ENCODE data around the gene HPCAL1.

The HPCAL1 gene

DNA sequence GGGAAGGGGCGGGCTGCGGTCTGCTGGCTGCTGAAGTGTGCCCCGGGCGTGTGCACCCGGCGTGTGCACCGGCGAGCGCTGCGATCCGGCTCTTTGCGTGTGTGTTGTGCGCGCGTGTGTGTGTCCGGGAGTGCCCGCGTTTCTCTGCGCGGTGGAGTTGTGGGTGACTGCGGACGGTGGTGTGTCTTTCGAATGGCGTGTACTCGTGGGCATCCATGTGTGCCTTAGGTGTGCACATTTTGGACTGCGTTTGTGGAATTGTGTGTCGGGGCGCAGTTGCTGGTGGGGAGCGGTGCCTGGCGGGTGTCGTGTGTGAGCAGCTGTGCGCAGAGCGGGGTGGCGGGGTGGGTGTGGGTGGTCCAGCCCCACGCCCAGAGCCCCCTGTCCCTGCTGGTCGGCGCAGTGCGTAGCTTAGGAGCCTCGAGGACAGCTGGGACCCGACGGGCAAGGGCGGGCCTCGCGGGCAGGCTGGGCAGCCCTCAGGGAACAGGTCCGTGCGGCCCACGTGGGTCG lies 533 bp downstream of the HPCAL1 start:
- peak in 1 of 2 donors; percentile 10 for DNase-seq (ENCODE audit: low read depth in 1 of 2, low spot score in 1 of 2)

DNA sequence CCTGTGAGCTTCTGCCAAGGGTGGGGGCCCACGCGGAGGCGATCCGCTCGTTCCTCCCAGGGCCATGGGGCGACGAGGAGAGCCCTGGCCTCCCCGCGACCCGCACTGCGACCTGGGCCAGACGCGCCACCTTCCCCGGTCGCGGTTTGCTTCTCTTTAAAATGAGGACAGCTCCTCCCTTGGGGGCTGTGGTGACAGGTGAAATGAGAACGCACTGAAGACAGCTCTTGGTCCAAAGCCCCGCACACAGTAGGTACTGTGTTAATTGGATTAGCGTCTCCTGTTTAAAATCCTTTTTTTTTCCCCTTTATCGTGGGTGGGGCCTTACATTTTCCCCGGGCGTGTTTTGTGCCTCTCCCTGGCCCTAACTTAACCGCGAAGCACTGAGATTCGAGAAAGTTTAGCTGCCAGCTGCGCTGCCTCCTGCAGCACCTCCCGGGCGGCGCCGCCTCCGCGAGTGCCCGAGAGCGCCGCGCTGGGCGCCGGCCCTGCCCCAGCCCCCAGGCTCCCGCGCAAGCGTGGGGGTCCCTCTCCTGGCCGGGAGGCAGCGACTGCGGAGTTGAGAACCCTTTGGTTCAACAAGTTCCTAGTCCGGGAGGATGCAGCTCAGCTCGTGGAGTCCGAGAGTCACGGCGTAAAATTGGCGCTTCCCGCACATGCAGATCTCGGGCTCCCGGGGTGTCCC lies 1.1 kb downstream of the HPCAL1 start:
- DNase-seq (ENCODE audit: low read depth in 1 of 2, low spot score in 1 of 2) = no peak

DNA sequence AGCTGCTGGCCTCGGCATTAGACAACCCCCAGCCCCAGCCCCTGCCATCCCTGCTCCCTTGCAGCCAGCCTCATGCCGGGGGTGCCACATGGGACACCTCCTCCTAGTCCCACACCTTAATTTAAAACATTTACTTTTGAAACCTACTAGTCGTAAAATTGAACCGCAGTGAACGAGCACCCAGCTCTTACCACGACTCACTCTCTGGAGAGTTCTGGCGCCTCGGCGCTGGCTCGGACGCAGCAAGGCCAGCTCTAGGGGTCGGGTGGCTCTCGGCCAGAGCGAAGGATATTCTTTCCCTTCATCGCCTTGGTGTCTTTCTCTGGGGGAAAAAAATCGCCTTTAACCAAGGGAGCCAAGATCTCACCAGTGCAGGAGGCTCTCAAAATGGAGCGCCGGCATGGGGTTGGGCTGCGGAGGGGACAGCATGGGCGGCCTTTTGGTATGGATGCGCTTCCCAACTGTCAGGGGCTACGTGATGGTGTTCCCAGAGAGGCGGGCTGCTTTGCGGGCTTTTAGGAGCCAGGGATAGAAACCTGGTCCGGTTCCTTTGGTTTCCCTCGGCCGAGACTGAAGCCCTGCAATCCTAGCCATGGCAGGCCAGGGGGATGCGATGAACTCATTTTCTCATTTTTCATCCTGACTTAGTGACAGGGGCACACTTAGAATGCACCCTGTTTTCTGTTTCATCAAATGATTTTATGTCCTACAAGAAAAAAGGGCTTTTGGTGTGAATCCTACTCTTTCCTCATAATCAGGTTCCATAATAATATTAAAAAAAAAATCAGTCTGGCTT lies 2.0 kb downstream of the HPCAL1 start:
- no peak for DNase-seq (ENCODE audit: low read depth in 1 of 2, low spot score in 1 of 2)

DNA sequence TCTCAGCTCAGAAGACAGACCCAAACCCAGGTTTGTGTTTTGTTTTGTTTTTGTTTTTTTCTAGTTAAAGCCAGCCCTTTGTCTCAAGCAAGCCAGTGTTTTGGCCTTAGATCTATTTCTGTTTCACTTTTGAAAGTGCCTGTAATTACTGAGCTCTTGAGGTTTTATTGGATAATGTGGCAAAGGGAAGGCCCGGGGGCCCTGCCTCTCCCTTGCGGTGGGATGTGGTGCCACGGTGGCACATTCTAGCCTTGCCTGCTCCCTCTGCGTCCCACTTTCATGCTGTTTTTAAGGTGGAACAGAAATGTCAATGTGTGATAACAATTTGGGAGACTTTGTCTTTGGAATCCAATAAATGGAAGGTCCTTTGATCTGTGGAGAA lies 2.5 kb downstream of the HPCAL1 start:
- DNase-seq (ENCODE audit: low read depth in 1 of 2, low spot score in 1 of 2) = no peak

DNA sequence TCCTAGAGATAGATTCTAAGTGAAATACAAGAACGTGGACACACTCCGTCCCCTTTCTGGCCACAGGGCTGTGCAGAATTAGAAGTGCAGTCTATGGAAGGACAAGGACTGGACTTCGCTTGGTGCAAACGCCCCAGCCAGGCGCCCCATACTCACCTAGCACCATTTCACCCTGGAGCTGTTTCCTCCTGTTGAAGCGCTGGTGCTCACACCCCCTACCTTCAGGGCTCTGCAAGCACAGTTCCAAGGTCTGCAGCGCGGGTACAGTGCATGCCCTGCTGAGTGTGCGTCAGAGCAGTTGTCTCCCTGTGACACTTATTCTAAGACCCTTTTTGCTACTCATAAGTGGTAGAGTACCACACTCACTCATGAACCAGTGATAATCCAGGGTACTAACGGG lies 3.0 kb downstream of the HPCAL1 start:
- DNase-seq (ENCODE audit: low read depth in 1 of 2, low spot score in 1 of 2) = no peak

DNA sequence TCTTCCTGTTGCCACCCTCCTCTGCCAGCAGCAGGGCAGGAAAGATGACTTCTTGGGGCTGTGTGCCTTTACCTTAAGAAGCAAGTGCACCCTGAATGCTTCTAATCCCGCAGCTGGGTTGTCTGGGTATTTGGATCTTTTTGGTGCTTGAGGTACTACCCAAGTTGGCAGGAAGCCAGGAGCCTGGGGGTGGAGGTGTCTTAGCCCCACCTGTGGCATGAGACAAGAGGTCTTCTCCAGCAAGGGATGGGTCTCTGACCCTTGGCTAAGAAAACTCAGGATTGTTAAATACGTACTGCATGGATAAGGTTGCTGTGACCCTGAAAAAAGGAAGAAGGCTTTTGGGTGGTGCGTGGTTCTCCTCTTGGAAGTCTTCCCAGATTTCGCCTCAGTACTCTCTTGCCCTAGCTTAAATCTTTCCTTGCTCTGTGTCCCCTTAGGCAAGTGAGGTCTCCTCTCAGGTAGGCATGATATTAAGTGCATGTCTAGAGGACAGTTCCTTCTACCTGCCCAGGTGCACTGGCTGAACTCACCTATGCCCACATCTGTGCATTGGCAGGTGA lies 4.3 kb downstream of the HPCAL1 start:
- DNase-seq (ENCODE audit: low read depth in 1 of 2, low spot score in 1 of 2) = no peak

DNA sequence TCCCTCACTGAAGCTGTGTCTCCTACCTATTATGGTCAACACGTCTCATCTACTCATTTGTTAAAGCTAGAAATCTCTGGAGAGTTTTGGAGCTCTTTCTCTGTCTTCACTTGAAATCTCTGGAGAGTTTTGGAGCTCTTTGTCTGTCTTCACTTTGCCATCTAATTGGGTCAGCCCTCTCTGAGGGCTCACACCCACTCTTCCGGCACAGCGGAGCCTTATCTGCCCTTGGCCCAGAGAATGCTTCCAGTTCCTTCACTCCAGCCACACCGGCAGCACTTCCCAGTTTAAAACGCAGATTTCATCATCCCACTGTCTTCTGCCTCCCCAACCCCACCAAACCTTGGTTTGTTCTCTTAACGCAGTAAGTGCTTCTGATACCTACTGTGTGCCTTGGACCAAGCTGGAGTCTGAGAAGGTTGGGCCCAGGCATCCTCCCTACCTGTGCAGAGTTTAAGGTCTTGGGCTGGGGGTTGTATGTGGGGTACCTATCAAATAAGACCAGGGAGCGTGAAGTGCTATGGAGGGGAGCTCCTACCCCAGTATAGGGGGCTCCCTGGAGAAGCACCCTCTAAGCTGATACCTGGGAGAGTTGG lies 5.0 kb downstream of the HPCAL1 start:
- DNase-seq (ENCODE audit: low read depth in 1 of 2, low spot score in 1 of 2) = no peak

DNA sequence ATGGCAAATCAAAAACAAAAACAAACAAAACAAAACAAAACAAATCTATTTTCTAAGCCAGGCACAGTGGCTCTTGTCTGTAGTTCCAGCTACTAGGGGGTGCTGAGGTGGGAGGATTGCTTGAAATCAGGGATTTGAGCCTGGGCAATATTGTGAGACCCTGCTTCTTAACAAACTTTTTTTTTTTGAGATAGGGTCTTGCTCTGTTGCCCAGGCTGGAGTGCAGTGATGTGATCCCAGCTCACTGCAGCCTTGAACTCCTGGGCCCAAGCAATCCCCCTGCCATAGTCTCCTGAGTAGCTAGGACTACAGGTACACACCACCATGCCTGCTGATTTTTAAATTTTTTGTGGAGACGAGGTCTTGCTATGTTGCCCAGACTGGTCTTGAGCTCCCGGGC lies 6.2 kb downstream of the HPCAL1 start:
- DNase-seq (ENCODE audit: low read depth in 1 of 2, low spot score in 1 of 2) = no peak

DNA sequence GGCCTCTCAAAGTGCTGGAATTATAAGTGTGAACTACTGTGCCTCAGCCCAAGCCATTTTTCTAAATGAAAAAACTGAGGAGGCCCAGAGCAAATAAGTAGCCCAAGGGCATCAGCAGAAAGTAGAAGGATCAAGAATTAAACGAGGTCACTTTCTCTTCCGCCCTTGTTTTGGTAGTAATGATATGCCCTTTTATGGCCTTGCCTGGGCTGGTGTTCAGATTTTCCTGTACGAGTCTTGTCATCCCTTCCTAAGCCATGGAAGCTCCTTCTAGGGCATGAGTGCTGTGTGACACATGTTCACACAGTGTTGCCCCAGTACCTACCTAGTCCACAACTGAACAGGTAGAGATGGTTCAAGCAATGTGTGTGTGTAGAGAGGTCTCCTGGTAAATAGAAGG lies 6.6 kb downstream of the HPCAL1 start:
- DNase-seq (ENCODE audit: low read depth in 1 of 2, low spot score in 1 of 2) = no peak

DNA sequence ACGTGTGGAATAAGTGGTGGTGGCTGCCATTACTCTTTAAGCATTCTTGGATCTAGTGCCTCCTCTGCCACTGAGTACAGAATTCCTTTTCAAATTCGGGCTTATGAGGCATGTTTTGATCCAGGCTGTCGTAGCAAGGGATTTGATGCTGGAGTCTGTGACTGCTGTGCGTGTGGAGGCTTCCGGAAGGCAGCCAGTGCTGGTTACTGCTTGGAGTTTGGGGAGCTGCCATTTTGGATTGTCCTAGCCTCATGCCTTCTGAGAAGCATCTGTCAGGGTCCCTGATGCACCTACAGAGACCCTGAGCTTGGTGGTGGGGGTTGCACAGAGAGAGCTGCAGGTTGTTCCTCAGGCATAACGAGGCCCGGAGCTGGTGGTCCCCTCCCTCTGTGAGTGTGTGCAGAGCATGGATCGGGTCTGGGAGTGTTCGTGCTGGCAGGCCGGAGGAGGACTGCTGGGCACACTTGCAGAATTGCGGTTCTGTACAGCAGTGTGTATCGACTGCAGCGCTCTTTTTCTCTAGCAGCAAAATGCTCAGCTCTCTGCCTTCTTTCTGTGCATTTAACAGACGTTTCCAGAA lies 7.7 kb downstream of the HPCAL1 start:
- no peak for DNase-seq (ENCODE audit: low read depth in 1 of 2, low spot score in 1 of 2)

DNA sequence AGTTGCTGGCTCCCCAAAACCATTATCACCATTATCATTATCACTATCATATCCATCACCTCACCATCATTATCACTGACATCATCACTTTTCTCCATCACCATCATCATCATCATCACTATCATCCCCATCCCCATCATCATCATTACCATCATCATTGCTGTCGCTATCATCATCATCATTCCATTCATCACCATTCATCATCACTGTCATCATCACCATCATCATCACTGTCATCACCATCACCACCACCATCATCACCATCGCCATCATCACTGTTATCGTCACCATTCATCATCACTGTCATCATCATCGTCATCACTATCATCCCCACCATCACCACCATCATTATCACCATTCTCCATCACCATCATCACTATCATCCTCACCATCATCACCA lies 9.0 kb downstream of the HPCAL1 start:
- no peak for DNase-seq (ENCODE audit: low read depth in 1 of 2, low spot score in 1 of 2)

DNA sequence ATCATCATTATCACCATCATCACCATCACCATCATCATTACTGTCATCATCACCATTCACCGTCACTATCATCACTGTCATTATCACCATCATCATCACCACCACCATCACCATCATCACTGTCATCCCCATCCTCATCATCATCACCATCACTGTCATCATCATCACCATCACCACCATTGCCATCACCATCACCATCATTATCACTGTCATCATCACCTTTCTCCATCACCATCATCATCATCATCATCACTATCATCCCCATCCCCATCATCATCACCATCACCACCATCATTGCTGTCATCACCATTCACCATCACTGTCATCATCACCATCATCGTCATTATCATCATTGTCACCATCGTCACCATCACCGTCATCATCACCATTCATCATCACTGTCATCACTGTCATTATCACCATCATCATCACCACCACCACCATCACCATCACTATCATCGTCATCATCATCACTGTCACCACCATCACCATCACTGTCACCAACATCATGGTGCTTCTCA lies 9.8 kb downstream of the HPCAL1 start:
- no peak for DNase-seq (ENCODE audit: low read depth in 1 of 2, low spot score in 1 of 2)

DNA sequence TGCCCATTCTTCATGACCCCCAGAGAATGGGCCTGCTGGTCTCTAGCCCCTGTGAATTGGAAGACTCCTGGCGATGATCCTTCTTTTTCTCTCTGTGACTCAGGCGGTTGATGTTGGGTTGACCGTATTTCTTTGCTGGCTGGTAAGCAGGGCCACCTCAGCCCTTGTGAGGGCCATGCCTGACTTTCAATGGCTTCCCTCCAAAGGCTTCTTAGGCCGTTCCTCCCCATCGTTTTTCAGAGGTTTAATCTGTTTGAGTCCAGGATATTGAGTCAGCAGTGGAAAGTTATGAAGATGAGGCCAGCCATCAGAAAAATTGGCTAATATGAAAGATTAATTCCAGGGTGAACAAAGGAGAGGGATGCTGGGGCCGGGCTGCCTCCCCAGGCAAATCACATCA lies 13.6 kb downstream of the HPCAL1 start:
- no peak for DNase-seq (ENCODE audit: low read depth in 1 of 2, low spot score in 1 of 2)

DNA sequence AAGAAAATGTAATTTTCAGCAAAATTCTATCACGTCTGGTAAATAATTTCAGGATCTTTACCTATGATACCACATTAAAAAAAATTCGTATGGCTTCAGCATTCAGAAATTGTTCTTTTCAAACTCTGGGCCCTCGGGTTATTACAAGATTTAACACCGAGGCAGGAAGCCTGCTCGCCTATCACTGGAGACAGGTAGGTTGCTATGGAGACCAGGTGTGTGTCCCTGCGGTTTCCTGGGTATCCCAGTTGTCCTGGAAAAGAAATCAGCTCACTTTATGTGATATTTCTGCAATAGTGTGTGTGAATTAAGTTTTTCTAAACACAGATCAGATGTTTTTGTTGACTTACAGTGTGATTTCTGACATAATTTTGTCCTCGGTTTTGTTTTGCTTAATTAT lies 14.2 kb downstream of the HPCAL1 start:
- no peak for DNase-seq (ENCODE audit: low read depth in 1 of 2, low spot score in 1 of 2)

DNA sequence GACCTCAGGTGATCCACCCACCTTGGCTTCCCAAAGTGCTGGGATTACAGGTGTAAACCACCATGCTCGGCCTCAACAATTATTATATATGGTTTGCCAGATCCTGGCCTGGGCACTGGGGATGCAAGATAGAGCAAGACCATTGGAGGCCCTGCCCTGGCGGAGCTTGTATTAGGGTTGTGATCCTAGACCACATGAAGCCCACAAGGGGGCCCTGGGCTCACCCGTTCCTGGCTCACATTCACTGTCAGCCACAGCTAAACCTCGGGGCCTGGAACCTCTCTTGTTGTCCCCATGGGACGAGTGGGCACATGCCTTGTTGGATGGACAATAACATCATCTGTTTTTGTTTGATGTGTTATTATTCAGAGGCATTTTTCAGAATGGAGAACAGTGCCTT lies 14.9 kb downstream of the HPCAL1 start:
- no peak for DNase-seq (ENCODE audit: low read depth in 1 of 2, low spot score in 1 of 2)

DNA sequence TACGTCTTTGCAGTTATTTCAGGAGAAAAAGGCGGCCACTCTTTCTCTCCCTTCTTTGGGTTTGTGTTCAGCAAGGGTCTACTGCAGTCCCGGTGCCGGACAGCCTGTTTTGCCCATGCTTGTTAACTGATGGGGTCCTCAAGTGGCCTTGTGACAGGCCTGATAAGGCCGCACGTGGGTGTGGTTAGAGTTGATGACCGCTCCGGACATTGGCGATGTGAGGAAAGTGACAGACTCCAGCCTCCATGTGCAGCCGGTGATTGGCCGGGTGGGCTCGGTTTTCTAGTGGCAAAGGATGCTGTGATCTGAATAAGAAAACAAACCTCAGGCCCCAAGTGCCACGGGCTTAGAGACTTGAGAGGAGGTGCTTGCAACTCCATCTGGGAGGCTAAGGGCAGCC lies 15.6 kb downstream of the HPCAL1 start:
- DNase-seq (ENCODE audit: low read depth in 1 of 2, low spot score in 1 of 2) = no peak

DNA sequence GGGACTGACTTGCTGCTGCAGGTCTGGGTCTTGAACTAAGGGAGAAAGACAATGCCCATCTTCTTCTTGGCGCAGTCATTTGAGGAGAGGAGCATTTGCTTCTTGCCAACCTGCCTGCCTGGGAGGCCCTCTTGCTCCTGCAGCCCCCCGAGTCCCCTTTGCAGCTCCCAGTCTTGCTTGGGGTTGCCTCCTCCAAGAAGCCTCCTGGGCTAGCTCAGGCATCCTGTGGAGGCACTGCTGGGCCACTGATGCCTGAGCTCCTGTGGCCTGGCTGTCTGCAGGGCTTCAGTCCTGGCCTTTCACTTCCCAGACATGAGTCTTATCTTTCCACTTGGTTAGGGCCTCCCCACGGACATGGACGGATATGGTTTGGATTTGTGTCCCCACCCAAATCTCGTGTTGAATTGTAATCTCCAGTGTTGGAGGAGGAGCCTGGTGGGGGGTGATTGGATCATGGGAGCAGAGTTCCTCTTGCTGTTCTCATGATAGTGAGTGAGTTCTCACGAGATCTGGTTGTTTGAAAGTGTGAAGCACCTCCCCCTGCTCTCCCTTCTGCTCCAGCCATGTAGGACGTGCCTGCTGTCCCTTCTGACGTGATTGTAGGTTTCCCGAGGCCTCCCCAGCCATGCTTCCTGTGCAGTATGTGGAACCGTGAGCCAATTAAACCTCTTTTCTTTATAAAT lies 17.3 kb downstream of the HPCAL1 start:
- DNase-seq (ENCODE audit: low read depth in 1 of 2, low spot score in 1 of 2) = no peak

DNA sequence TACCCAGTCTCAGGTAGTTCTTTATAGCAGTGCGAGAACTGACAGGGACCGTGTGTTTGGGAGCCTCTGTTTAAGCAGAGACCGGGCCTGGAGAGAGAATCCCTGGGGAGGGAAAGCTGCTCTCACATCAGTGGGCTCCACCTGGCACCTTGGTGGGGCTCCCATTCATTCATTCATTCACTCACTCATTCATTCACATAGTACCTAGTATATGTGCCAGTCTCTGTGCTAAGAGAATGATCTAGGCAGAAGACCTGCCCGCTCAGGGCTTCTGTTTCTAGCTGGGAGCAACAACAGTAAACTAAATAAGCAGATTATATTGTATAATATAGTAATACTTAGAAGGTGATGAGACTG lies 17.8 kb downstream of the HPCAL1 start:
- DNase-seq (ENCODE audit: low read depth in 1 of 2, low spot score in 1 of 2) = no peak

DNA sequence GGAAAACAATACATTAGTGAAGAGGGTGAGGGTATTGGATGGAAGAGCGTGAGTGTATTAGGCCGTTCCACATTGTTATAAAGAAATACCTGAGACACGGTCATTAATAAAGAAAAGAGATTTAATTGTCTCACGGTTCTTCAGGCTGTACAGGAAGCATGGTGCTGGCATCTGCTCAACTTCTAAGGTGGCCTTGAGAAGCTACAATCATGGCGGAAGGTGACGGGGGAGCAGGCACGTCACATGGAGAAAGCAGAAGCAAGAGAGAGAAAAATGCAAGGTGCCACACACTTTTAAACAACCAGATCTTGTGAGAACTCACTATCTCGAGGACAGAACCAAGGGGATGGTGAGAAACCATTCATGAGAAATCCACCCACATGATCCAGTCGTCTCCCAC lies 18.2 kb downstream of the HPCAL1 start:
- DNase-seq (ENCODE audit: low read depth in 1 of 2, low spot score in 1 of 2) = no peak

DNA sequence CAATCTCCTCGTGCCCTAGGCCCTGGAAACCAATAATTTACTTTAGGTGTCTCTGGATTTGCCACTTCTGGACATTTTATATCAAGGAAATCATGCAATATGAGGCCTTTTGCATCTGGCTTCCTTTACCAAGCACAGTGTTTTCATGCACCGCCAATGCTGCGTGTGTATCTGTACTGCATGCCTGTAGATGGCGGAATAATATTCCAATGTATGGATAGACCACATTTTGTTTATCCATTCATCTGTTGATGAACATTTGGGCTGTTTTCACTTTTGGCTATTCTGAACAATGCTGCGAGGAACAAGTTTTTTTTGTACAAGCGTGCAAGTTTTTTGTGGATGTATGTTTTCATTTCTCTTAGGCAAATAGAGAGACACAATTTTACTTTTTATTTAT lies 18.9 kb downstream of the HPCAL1 start:
- no peak for DNase-seq (ENCODE audit: low read depth in 1 of 2, low spot score in 1 of 2)

DNA sequence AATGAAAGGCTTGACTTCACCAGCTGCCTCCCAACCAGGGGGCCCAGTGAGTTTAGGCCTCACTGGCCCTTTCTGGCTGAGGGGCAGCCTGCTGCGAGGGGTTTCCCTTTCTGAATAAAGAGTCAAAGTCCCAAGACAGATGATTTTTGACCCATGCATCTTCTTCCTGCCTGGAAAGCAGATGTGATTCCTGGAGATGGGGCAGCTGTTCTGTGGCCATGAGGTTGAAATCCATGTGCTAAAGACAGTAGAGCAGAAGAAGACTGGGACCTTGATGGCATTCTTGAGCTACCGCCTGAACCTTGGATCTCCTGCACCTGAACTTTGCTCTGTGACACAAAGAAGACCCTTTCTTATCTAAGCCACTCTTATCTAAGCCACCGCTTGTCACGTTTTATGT lies 19.8 kb downstream of the HPCAL1 start:
- DNase-seq (ENCODE audit: low read depth in 1 of 2, low spot score in 1 of 2) = no peak
